Nephron progenitor cell (in vitro differentiated cells): Measurements from ENCODE around the gene MYEF2.

Experiments
- DNase-seq: peaks from one replicate; pipeline ENCODE4 v3.0.0; 2021
- H3K27ac Mint-ChIP-seq: 2 replicates; pipeline ENCODE4 v1.8.0; 2021; ENCODE audit warnings: mild to moderate bottlenecking, moderate library complexity, mixed read lengths
- H3K27me3 Mint-ChIP-seq: 2 replicates; pipeline ENCODE4 v1.8.0; 2021; ENCODE audit warnings: mild to moderate bottlenecking, low read depth, mixed read lengths; ENCODE audit not compliant: poor library complexity
- H3K36me3 Mint-ChIP-seq: 2 replicates; pipeline ENCODE4 v1.8.0; 2021; ENCODE audit warnings: low read depth, mixed read lengths
- H3K4me1 Mint-ChIP-seq: 2 replicates; pipeline ENCODE4 v1.8.0; 2021; ENCODE audit warnings: mixed read lengths
- H3K4me3 Mint-ChIP-seq: 2 replicates; pipeline ENCODE4 v1.8.0; 2021; ENCODE audit warnings: mild to moderate bottlenecking, moderate library complexity, mixed read lengths
- H3K9me3 Mint-ChIP-seq: 2 replicates; pipeline ENCODE4 v1.8.0; 2021; ENCODE audit warnings: mild to moderate bottlenecking, moderate library complexity, mixed read lengths
- TF ChIP-seq, protein P1 (sequence below): fragments of 200-600 bp; sonication (generic); IDR thresholded peaks from 2 replicates; pipeline ENCODE4 v1.5.0; 2021; ENCODE audit warnings: antibody characterized with exemption

MYEF2 gene, protein sequence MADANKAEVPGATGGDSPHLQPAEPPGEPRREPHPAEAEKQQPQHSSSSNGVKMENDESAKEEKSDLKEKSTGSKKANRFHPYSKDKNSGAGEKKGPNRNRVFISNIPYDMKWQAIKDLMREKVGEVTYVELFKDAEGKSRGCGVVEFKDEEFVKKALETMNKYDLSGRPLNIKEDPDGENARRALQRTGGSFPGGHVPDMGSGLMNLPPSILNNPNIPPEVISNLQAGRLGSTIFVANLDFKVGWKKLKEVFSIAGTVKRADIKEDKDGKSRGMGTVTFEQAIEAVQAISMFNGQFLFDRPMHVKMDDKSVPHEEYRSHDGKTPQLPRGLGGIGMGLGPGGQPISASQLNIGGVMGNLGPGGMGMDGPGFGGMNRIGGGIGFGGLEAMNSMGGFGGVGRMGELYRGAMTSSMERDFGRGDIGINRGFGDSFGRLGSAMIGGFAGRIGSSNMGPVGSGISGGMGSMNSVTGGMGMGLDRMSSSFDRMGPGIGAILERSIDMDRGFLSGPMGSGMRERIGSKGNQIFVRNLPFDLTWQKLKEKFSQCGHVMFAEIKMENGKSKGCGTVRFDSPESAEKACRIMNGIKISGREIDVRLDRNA

DNA sequence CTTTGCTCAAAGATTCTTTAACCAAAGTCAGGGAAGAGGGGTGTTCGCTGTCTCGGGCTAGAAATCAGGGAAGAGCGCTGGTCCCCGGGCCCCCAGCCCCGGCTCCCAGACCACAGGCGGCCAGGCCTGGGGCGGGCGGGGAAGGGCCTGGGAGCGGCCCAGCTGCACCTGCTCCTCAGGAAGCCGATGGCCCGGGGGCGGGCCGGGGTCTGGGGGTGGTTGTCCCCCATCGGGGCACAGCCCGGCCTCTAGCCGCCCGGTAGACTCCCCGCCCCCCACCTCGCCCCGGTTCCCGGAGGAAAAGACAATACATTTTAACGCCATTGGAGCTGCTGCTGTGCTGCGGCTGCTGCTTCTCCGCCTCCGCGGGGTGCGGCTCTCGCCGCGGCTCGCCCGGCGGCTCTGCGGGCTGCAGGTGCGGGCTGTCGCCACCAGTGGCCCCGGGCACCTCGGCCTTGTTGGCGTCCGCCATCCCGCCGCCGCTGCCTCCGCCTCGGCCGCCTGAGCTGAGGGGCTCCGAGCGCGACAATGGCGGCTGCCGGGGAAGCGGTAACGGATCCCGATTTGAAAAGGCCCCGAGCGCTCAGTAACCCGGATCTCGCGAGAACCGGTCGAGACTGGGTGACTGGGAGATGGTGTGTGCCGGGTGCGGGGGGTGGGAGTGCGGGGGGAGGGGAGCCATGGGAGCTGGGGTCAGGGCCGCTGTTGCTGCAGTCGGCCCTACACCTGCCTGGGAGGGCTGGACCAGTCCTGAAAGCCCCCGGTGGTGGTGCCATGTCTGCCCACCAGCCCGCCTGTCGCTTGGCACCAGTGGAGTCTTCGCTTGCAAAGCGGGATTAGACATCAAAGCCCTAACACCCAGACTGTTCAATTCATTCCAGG lies at the start of gene MYEF2:
Gene MYEF2, minus strand, starts transcription at position 530 of the 882 bp plus-strand sequence. Its CDS starts 58 bp downstream, at position 472.
- TF ChIP-seq, protein P1, sequence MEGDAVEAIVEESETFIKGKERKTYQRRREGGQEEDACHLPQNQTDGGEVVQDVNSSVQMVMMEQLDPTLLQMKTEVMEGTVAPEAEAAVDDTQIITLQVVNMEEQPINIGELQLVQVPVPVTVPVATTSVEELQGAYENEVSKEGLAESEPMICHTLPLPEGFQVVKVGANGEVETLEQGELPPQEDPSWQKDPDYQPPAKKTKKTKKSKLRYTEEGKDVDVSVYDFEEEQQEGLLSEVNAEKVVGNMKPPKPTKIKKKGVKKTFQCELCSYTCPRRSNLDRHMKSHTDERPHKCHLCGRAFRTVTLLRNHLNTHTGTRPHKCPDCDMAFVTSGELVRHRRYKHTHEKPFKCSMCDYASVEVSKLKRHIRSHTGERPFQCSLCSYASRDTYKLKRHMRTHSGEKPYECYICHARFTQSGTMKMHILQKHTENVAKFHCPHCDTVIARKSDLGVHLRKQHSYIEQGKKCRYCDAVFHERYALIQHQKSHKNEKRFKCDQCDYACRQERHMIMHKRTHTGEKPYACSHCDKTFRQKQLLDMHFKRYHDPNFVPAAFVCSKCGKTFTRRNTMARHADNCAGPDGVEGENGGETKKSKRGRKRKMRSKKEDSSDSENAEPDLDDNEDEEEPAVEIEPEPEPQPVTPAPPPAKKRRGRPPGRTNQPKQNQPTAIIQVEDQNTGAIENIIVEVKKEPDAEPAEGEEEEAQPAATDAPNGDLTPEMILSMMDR = no peak
- Mint-ChIP-seq H3K9me3 (peaks cover 22% of the 10 kb centered on the region), H3K27me3 (peaks cover 6% of the 10 kb centered on the region), H3K4me1 (peaks cover 25% of the 10 kb centered on the region), H3K36me3 (peaks cover 23% of the 10 kb centered on the region), H3K4me3 (peak within 1 kb of the TSS; percentile 95), H3K27ac (peak within 1 kb of the TSS; percentile 93)
- DNase-seq = peak; percentile 78

DNA sequence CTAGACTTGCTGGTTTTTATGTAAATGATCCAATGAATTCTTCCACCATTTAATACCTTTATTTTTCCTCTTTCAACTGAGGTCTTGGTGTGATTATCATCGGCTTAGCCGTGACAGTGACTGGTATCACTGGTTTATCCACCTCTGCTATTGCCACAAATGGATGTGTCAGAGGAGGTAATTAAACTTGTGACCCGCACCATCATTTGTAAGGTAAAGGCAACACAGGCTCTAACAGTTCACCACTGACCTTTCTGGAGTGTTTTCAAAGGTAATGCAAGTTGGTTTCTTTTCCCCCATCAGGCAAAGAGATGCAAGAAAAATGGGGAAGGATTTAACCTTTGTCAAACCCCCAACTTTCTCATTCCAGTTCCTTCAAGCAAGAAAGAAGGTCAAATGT lies 47.7 kb upstream of the MYEF2 start:
- Mint-ChIP-seq H3K36me3 (no peaks in the 10 kb centered on the region), H3K27ac (peak overlapping the region; percentile 56), H3K4me3 (peak overlapping the region; percentile 26), H3K4me1 (peaks cover 60% of the 10 kb centered on the region), H3K9me3 (no peaks in the 10 kb centered on the region), H3K27me3 (peaks cover 5% of the 10 kb centered on the region)
- DNase-seq = no peak
- TF ChIP-seq, protein P1 = no peak

DNA sequence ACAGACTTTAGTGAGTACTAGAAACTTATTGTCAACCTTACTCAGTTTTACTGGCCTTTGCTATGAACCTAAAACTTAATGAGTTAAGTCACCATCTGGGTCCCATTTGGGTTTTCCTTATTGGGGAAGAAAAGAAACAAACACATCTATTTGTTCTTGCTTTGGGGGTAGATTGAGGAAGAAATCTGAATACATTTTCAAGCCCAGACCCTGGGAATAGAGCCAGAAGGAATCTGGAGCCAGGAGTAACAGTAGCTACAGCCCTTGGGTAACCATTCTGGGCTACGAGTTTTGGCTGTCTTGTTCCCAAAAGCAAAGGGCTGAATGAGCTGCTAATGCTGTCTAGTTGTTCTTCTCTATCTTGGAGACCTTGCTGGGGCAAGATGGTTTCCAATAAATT lies 44.5 kb upstream of the MYEF2 start:
- Mint-ChIP-seq H3K4me3 (no peak overlapping the region), H3K9me3 (peaks cover 4% of the 10 kb centered on the region), H3K36me3 (no peaks in the 10 kb centered on the region), H3K27me3 (peaks cover 10% of the 10 kb centered on the region), H3K27ac (no peak overlapping the region), H3K4me1 (peaks cover 57% of the 10 kb centered on the region)
- TF ChIP-seq, protein P1 = no peak
- no peak for DNase-seq

DNA sequence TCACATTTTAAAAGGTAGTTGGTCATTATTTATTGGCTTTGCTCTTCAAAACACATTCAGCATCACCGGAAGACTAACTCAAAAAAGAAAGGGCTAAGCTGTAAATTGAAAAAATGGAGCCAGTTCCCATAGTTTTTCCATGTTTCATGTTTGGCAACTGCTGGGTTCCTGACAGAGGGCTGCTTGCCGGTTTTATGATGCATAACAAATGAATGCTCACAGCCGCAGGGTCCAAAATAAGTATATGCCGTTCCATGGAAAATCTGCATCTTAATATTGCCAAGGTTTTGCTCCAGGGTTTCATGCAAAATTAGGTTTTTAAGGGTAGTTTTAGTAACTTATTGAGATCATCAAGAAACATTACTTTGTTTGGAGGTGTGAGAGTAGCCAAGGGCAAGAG lies 43.8 kb upstream of the MYEF2 start:
- Mint-ChIP-seq H3K27me3 (peaks cover 10% of the 10 kb centered on the region), H3K4me3 (no peak overlapping the region), H3K9me3 (peaks cover 4% of the 10 kb centered on the region), H3K36me3 (no peaks in the 10 kb centered on the region), H3K27ac (no peak overlapping the region), H3K4me1 (peaks cover 50% of the 10 kb centered on the region)
- TF ChIP-seq, protein P1 = no peak
- no peak for DNase-seq

DNA sequence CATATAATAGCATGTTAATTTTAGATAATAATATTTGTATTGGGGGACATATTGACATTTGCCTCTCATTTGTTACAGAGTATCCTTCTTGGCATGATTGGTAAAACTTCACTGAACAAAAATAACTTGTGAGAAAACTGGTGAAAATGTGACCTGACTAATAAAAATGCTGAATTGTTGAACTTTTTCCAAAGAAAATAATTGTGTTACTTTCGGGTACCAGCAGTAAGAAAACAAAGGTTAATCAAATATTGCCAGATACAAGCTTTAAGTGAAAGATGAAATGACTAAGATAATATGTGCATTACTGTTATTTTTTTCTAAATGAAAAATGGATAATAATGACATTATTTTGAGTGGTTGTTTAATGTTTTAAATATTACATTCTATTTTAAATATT lies 43.2 kb upstream of the MYEF2 start:
- TF ChIP-seq, protein P1 = no peak
- peaks cover 4% of the 10 kb centered on the region for H3K9me3 Mint-ChIP-seq
- DNase-seq = no peak
- H3K27me3 Mint-ChIP-seq = peaks cover 10% of the 10 kb centered on the region
- H3K4me1 Mint-ChIP-seq = peaks cover 44% of the 10 kb centered on the region
- H3K27ac Mint-ChIP-seq = no peak overlapping the region
- H3K4me3 Mint-ChIP-seq = no peak overlapping the region
- H3K36me3 Mint-ChIP-seq = no peaks in the 10 kb centered on the region
